ENCODE data around the gene TARBP1.

The TARBP1 gene

DNA sequence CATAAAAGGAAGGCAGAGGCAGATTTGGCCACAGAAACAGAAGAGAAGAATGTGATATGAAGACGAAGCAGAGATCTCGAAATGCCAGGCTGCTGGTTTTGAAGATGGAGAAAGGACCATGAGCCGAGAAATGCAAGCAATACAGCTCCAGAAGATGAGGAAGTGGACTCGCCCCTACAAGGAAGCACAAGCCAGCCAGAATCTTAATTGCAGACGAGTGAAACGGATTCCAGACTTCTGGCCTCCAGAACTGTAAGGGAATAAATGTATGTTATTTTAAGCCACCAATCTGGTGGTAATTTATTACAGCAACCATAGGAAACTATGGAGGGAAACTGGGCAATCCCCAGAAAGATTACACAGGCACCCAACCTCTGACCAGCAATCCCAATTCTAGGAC, 24.1 kb downstream of the TARBP1 start:
- DNase-seq (ENCODE audit: extremely low read depth in 1 of 2, low read depth in 1 of 2): no peak

DNA sequence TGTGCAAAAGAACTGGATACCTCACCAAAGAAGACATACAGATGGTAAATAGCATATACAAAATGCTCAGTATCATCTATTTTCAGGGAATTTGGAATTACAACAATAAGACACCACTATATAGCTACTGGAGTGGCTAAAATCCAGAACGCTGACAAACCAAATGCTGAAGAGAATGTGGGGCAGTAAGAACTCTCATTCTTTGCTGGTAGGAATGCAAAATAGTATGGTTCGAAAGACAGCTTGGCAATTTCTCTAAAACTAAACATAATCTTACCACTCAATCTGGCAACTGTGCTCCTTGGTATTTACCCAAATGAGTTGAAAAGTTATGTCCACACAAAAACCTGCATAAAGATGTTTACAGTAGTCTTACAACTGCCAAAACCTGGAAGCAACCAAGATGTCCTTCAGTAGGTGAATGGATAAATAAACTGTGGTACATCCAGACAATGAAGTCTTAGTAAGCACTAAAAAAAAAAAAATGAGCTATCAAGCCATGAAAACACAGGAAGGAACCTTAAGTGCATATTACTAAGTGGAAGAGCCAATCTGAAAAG, 26.5 kb downstream of the TARBP1 start:
- no peak for DNase-seq (ENCODE audit: extremely low read depth in 1 of 2, low read depth in 1 of 2)

DNA sequence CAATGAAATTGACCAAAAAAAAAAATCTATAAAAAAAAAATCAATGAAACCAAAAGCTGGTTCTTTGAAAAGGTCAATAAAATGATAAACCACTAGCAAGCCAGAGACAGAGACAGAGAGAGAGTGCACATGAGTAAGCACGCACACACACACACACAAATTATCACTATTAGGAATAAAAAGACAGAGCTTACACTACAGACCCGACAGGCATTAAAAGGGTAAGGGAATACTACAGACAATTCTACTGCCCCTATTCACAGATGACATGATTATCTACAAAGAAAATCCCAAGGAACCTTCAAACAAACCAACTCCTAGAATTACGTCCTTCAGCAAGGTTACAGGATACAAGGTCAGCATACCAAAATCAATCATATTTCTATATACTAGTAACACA, 38.6 kb downstream of the TARBP1 start:
- DNase-seq (ENCODE audit: extremely low read depth in 1 of 2, low read depth in 1 of 2): no peak

DNA sequence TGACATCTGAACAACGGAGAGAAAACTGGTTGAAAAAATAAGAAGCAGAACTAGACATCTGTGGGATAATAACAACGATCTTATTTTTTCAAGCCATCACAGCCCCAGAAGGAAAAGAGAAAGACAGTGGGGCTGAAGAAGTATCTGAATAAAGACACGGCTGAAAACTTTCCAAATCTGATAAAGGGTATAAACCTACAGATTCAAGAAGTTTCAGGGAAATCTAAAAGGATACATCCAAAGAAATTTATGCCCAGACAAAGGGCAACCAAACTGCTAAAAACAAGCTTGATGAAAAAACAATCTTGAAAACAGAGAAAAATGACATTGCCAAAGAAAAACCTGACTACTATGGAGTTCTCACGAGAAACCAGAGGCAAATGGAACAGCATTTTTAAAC, 40.4 kb downstream of the TARBP1 start:
- no peak for DNase-seq (ENCODE audit: extremely low read depth in 1 of 2, low read depth in 1 of 2)

DNA sequence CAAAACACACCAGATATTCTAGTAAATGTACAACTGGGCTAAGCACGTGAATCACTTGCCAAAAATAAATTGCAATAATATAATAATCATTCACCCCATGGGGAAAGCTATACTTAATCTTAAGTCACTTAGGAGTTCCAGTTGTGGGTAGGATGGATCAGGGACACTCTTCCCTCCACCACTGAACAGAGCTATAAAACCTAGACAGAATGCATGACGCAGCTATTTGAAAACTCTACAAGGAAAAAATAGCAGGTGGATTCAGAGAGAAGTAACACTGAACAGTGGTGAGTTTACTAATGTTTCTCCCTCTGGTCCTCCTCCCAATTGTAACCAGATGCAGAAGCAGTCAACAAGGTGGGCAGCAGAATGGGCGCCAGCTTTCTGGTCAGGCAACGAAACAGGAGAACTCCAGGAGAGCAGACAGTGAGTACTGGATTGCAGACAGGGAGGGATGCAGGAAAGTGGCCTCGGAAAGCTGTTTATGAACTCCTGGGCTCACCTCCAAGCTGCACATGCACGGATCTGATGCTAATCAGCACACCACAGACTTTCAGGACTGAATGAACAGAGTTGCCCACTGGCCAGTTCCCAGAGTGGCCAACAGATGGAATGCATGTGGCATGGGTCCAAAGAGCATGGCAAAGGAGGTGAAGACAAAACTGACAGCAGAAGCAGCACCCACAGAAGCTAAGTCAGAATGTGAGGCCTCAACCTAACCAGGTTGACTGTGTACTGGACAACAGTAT, 41.4 kb downstream of the TARBP1 start:
- DNase-seq (ENCODE audit: extremely low read depth in 1 of 2, low read depth in 1 of 2): no peak

DNA sequence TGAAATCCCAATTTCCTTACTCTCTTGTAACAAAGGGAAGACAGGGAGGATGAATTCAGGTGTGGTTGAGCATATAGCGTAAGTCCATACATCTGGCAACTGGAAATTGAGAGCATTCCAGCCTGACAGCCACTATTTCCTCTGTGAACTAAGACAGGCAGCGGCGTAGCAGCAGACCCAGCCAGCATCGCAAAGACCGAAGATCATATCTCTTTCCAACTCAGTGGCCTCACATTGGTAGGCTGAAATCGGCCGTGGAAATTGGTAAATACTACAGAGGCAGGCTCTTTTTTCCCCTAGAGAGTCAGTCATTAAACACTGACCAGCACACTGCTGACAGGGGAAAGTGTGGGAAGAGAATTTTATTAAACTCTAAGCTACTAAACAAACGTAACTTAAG, 43.4 kb downstream of the TARBP1 start:
- DNase-seq (ENCODE audit: extremely low read depth in 1 of 2, low read depth in 1 of 2): no peak

DNA sequence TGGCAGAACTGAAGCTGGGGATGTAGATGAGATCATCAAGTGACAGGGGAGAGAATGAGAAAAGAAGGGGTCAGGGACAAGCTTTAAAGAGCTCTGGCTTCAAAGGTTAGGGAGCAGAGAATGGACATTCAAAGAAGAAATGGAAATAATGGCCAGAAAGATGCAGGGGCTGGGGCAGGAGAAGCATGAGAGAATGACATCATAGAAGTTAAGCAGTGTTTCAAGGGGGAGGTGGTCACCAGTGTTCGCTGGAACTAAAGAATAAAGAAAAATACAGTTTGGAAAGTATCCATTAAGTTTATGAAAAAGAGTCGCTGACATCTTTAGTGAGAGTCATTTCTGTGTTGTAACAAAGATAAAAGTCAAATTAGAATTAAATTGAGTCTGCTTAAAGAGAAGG, 44.3 kb downstream of the TARBP1 start:
- no peak for DNase-seq (ENCODE audit: extremely low read depth in 1 of 2, low read depth in 1 of 2)

DNA sequence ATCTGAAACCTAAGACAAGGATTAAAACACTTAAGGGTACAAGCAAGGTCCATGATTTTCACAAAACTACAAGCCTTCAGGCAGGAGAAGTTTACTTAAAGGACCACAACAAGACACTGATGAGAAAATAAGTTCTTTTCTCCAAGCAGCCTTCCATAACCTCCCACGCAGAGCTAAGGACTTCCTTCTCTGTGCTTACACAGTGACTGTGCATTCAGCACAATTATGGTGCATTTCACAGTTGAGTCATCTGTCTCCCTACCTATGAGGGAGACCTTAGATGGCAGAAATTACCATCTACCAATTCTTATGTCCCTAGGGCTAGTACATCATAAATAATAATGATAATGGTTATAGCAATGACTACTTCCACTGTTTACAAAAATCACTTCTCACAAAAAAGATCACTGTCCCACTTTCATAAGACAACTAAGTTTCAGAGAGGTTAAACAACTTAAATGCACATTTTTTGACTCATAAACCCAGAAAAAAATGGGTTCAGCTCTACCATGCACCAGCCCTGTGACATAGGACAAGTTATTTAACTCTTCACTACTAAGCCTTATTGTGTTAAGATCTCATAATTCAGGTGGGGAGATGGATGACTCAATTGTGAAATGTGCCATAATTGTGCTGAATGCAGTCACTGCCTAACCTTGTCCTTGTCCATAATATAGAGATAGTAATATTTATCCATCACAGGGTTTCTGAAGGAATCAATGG, 45.3 kb downstream of the TARBP1 start:
- DNase-seq (ENCODE audit: extremely low read depth in 1 of 2, low read depth in 1 of 2): no peak

DNA sequence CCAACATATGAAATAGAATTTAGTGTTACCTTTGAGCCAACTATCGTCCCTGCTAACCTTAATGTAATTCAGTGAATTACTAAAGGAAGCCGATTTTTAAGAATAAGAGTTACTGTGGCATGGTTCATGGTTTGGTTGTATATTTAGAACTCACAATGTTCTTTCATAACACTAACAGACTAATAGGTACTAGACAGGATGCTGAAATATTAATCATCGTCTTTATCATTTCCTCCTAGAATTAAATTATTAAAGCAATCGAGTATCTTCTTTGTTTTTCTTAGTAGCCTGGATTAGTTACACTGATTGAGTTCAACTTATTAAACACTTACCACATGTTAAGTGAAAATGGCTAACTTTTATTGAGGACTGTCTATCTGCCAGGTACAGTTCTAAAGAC, 47.7 kb downstream of the TARBP1 start:
- DNase-seq (ENCODE audit: extremely low read depth in 1 of 2, low read depth in 1 of 2): no peak

DNA sequence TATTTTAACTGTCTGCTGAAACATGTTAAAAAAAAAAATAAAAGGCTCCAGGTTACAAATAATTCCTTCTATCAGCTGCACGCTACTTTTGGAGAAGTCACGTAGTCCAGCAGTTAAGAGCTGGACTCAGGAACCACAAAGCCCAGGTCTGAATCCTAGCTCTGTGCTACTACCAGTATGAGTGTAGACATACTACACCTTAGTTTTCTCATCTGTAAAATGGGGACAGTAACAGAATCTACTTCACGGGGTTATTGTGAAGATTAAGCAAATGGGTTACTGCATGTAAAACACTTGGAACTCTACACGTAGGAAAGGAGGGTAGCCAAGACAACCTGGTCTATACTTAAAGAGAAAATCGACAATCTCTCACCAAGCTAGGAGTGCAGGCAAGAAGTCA, 48.3 kb downstream of the TARBP1 start:
- no peak for DNase-seq (ENCODE audit: extremely low read depth in 1 of 2, low read depth in 1 of 2)

DNA sequence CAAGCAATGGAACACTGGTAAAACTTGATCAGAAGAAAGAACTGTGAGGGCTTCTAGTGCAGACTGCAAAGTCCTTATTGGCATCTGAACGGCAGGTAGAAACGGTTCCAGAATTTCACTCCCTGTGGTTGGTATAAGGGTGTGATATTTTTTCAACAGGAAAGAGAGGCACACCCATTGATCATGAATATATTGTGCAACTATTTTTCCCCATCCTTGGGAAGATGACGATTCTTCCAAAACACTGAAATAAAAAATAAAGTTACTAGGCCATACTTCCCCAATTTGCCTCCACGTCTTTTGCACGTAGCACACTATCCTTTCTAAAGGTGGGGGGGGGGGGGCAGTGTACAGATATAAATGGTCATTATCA, 49.6 kb downstream of the TARBP1 start:
- no peak for DNase-seq (ENCODE audit: extremely low read depth in 1 of 2, low read depth in 1 of 2)

DNA sequence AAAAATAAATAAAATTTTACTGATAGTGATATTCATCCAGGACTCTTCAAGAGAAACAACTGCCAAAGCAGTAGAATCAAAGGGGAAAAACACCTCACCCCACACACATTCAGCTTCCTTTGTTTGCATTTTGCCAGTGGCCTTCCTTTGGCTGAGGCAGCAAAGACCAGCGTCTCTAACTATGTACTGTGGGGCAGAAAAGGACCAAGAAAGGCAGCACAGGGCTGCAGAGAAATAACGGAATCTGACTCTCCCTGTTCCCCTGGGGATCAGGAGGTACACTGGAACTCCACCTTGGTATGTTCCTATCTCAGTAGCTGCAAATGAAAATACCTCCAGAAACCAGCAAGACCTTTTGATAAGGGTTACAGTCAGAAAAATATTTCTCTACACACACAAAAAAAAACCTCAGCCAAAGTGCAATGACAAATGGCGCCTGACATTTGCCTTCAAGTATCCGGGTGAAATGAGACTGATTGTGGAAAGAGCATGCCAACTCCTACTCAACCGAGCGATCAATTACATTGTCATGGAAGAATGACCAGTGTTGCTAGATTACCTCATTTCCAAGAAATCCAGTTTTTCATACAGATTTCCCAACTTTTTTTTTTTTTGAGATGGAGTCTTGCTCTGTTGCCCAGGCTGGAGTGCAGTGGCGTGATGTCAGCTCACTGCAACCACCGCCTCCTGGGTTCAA, 50.9 kb downstream of the TARBP1 start:
- DNase-seq (ENCODE audit: extremely low read depth in 1 of 2, low read depth in 1 of 2): no peak

DNA sequence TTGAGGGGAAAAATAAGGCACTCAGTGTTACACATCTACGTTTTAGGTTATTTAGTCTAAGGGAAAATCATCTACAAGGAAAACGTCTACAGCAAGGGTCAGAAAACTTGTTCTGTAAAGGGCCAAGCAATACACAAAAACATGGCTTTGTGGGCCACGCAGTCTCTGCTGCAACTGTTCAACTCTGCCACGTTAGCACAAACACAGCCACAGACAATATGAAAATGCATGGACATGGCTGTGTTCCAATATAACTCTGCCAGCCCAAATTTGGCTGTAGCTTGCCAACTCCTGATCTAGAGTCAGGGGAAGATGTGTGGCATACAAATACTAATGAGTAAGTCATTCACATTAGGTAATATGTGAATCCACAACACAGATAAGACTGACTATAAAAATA, 65.0 kb downstream of the TARBP1 start:
- no peak for DNase-seq (ENCODE audit: extremely low read depth in 1 of 2, low read depth in 1 of 2)

DNA sequence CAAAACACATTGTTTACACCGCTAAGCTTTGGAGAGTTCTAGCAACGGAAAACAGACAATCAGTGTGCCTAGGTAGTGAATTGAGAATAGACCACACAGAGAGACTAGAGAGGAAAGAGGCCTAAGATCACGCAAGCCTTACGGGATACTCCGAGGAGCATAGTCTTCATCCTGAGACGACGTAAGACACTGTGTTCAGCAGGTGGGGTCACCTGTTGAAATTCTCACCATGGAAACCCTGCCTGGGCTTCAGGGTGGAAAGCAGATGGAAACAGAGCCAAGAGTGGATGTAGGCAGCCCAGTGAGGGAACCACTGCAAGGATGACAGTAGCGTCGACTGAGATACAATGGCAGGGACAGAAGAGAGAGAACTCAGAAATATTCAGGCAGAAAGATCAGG, 65.5 kb downstream of the TARBP1 start:
- no peak for DNase-seq (ENCODE audit: extremely low read depth in 1 of 2, low read depth in 1 of 2)

DNA sequence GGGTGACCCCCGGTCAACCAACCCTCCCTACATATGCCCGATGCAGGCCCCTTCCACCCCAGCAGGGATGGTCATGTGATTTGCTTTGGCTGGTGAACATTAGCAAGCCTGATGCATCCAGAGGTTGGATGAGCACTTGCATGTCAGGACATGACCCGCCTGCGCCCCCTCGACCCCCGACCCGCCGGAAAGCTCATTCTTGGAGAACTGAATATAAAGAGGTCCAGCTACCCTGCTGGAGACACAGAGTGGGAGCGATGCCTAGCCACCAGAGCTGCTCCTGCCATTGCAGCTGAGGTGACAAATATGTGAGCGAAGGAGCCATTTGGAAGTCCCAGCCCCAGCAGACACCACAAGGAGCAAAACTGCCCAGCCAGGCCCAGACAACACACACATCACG, 66.1 kb downstream of the TARBP1 start:
- DNase-seq (ENCODE audit: extremely low read depth in 1 of 2, low read depth in 1 of 2): no peak

DNA sequence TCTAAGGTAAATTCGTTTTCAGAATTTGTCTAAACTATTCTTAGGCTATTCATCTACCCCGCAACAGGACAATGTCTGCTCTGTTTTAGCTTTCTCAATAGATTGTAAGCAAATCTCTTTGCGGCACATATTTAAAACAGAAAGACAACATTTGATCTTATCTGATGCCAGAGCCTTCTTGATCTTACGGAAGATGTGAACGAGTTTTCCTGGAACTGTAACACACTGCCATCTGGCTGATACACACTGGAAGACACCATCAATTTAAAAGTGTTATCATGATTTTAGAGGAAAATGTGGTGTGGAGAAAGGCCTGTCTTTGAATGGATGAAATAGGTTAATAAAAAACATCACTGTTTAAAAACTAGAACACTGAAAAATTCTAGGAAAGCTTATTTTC, 69.7 kb downstream of the TARBP1 start:
- DNase-seq (ENCODE audit: extremely low read depth in 1 of 2, low read depth in 1 of 2): no peak

DNA sequence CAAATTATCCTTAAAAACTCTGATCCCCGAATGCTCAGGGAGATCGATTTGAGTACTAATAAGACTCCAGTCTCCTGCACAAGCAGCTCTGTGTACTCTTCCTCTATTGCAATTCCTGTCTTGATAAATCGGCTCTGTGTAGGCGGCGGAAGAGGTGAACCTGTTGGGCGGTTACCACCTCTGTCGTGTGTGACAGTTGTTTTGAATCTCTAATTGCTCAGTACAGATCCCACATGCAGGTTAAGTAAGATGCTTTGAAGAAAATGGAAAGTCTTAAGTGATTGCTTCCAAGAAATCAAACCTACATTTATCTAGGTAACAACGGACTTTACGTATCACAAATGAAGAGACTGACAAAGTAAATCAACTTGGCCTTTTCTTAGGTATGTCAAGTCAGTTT, 70.2 kb downstream of the TARBP1 start:
- DNase-seq (ENCODE audit: extremely low read depth in 1 of 2, low read depth in 1 of 2): peak in 1 of 2 donors; percentile 13

DNA sequence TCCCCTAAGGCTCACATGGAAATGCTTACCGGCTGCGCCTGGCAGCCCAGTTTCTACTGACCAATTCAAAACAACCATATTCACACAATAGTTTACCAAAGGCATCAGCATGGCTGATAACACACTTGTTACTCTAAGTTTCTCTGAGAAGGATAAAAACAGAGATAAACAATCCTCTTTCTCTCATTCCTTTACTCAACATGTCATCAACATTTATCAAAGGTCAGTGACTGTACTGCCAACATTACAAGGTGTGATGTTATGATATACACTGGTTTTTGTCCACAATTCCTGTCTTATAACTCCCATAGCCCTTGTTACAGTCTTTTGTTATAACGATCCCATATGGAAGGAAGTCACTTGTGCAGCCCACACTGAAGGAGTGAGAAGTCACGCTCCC, 72.1 kb downstream of the TARBP1 start:
- DNase-seq (ENCODE audit: extremely low read depth in 1 of 2, low read depth in 1 of 2): no peak

DNA sequence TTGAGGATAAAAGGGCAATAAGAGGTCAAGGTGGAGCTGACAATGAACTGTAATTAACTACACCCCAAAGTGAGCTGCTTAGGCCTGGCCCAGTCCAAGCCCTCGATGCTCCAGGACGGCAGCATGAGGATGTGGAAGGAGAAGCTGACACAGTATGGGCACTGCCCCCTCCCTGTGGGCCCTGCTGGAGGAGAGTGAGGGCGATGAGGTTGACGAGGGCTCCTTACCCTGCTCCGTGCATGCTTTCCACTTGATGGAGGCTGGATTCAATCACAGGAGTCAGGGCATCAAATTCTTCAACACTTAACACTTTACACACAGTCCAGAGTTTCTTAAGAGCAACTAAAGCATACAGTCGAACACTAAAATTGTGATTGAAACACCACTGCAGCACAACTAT, 73.3 kb downstream of the TARBP1 start:
- no peak for DNase-seq (ENCODE audit: extremely low read depth in 1 of 2, low read depth in 1 of 2)

DNA sequence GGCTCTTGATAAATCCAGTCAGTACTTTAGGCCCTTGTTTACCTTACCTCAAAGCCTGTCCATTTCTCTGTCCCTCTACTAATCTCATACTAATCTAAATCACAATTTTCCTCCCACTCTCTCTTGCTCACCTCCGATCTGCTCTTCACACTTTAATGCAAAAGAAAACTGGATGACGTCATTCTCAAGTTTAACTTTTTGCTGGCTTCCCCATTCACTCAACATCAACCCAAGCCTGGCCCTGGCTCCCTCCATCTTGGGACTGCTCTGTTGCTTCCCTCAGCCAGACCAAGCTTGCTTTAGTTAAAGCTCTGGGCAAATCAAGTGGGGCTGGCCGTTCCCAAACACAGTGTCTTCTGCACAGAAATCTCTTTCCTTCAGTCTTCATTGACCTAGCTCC, 76.0 kb downstream of the TARBP1 start:
- no peak for DNase-seq (ENCODE audit: extremely low read depth in 1 of 2, low read depth in 1 of 2)

DNA sequence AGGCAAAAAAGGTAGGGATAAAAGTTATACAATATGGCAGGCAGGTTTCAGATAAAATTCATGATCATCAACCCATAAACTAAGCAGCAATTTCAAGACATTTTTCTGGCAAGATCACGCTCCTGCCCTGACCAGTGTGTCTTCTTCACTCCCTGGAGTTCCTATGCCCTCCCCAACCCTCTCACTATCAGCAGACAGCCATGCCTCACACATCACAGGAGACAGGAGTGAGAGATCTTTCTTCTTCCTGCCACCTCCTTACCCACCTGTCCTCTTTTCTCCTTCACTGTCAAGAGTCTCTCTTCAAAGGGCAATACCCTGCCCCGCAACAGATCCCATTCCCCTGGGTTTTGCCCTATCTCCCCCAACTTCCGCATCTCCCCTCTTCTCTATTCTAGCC, 77.3 kb downstream of the TARBP1 start:
- no peak for DNase-seq (ENCODE audit: extremely low read depth in 1 of 2, low read depth in 1 of 2)

DNA sequence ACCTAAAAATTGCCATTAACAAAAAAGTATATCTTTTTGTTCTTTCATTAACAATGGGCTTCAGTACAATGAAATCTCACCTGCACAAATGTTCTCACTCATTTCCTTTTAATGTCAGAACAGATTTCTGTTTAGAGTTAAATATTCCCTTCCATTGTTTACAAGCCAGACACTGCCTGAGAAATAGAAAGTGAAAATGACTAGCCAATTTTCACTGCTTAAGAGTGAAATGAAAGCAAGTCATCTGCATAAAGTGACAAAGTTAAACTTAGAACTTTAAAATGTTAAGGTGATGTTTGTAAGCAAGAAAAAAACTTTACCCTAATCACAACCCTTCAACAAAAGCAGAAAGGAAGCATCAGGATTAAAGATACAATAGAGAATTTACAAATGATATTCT, 78.2 kb downstream of the TARBP1 start:
- DNase-seq (ENCODE audit: extremely low read depth in 1 of 2, low read depth in 1 of 2): no peak

Data from stimulated activated CD8-positive, alpha-beta memory T cell treated with anti-CD3 and anti-CD28 coated beads, Interleukin-7, amount 100 ng/mL, for 48 hours (primary cell).